GM12875 (cell line): Measurements from ENCODE around the gene SRGAP1.

ENCODE experiments used
- H3K4me3 ChIP-seq: one replicate; pipeline ENCODE4 v1.5.1; 2011; ENCODE audit warnings: low read depth, low read length, control low read depth
- TF ChIP-seq, protein P1 (sequence below): IDR thresholded peaks from 2 replicates; pipeline ENCODE4 v1.5.1; 2011; ENCODE audit warnings: low read depth, mild to moderate bottlenecking, control low read depth, inconsistent platforms, low read length, moderate library complexity, borderline replicate concordance; ENCODE audit not compliant: insufficient read depth

SRGAP1 gene

DNA sequence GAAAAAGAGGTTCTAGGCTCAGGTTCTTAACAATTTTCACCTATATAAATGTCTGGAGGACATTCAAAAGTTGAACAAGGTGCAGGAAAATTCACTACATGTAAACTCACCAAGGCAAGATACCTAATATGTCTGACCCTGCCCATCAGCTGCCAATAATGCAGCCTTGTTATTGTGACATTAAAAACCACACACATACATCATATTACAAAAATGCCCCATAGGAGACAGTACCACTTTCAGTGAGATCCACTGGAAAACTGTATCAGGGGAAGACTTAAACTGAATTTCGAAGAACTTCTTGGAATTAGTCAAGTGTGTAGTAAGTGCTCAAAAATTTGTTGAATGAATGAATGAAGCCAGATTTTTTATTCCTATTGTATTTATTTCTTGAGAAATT, 294.5 kb downstream of the SRGAP1 start:
- TF ChIP-seq, protein P1, sequence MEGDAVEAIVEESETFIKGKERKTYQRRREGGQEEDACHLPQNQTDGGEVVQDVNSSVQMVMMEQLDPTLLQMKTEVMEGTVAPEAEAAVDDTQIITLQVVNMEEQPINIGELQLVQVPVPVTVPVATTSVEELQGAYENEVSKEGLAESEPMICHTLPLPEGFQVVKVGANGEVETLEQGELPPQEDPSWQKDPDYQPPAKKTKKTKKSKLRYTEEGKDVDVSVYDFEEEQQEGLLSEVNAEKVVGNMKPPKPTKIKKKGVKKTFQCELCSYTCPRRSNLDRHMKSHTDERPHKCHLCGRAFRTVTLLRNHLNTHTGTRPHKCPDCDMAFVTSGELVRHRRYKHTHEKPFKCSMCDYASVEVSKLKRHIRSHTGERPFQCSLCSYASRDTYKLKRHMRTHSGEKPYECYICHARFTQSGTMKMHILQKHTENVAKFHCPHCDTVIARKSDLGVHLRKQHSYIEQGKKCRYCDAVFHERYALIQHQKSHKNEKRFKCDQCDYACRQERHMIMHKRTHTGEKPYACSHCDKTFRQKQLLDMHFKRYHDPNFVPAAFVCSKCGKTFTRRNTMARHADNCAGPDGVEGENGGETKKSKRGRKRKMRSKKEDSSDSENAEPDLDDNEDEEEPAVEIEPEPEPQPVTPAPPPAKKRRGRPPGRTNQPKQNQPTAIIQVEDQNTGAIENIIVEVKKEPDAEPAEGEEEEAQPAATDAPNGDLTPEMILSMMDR = no peak
- H3K4me3 ChIP-seq = no peak overlapping the region

DNA sequence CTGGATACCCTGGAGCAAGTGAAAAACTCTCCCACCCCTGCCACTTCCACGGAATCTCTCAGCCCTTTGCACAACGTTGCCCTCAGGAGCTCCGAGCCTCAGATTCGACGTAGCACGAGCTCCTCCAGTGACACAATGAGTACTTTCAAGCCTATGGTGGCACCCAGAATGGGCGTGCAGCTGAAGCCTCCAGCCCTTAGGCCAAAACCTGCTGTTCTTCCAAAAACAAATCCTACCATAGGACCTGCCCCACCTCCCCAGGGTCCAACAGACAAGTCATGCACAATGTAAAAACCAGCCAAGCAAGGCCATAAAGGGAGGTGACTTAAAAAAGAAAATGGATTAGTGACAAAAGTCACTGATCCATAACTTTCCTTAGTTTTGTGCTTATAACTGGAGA, 297.9 kb downstream of the SRGAP1 start:
- TF ChIP-seq, protein P1 = no peak
- H3K4me3 ChIP-seq = no peak overlapping the region

DNA sequence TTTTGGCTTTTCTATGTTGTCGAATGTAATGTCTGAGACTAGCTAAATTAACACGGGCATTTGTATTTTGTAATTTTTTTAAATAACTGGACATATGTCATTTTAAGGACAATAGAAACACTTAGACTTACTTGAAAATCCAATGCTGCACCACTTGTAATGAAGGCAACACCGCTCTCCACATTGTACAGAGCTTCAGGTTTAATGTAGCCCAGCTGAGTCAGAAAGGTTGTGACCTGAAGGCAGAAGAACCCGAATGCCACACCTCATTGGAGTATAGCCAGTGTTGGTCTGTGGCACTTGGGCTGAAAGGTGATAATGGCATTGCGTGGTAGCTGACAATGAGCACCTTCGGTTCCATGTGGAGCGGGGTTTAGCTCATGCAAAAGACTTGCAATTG, 298.3 kb downstream of the SRGAP1 start:
- H3K4me3 ChIP-seq = no peak overlapping the region
- TF ChIP-seq, protein P1 = no peak

DNA sequence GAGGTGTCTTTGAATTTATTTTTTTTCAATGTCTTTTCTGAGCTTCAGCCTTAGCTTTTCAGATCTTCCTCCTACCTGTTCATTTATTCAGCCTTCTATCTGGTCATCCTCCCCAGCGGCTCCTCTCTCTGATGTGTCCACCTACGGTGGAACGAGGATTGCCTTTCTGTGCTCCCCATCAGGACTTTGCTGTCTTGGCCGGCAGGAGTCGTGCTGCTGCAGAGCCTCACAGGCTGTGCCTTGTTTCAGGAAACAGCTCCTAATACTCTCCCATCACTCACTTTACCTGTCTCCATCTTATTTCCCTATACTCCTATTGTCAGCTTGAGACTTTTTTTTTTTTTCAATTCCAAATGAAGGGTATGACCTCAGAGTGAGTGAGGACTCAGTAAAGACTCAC, 300.7 kb downstream of the SRGAP1 start:
- TF ChIP-seq, protein P1 = no peak
- no peak overlapping the region for H3K4me3 ChIP-seq

DNA sequence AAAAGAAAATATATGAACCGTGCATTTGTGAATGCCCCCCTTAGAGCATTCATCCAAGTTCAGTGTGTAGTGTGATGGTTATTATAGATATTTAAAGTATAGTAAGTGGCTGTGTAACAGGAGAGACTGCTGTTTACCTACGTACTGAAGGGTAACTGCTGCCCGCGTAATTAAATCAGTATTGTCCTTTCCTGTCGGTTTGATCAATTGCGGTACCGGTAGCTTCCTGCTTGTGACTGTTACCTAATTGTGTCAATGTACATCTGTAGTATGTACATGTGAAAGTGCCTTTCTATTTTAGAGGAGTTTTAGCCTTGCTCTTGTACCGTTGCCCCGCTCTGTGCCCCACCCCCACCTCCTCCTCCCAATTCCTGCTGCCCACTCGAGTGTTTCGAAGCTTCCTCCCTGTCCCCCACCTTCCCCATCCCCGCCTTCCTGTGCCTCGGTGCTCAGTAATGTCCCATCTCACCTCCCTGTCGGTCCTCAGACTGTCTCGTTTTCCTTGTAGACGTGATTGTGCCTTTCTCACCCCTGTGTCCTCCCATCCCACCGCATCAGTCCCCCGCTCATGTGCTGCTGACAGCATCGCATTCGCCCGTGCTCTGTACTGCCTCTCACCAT, 302.6 kb downstream of the SRGAP1 start:
- H3K4me3 ChIP-seq = no peak overlapping the region
- TF ChIP-seq, protein P1 = no peak

DNA sequence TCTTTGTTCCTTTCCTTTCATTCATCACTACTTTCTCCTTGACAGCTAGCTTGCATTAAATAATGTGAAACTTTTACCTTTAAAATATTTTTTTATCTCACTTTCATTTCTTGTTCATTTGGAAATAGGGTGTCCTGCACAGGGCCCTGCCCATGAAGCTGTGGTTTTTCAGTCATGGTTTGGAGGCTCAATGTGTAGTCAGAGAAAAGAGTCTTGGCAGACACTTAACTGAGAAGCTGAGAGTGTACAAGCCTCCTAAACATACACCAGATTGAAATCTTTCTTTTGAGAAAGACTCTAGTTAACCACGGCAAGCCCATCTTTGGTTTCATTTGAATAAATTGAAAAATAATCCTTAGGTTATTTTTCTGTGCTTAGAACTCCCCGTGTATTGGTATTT, 303.4 kb downstream of the SRGAP1 start:
- no peak overlapping the region for H3K4me3 ChIP-seq
- TF ChIP-seq, protein P1 = no peak

DNA sequence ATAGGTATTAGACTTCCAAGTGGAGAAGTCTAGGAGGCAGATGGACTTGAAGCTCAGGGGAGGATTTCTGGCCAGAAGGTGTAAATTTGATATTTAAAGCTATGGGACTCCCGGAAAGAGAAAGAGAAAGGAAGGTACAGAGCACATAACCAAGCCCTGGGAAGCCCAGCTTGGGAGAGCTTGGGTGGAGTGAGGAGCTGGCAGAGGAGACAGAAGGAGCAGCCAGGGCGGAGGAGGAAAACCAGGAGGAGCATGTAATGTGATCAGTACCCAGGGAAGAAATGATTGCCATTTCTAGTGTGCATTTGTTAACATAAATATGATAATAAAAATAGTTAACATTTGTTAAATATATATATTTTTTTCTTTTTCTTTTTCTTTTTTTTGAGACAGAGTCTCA, 310.2 kb downstream of the SRGAP1 start:
- H3K4me3 ChIP-seq = no peak overlapping the region
- TF ChIP-seq, protein P1 = no peak
